Kidney tubule cell (primary cell): ENCODE results near the gene ALDH18A1.
"Not testable (repeated sequence)": the region's sequence is repeated elsewhere in the genome, so short reads cannot be mapped to it uniquely, and the experiment has no call there.

ENCODE experiments used
- DNase-seq: peaks from one replicate; pipeline ENCODE4 v3.0.0-alpha.2; 2018; ENCODE audit warnings: low spot score

ALDH18A1 gene

GRCh38 chr10:95656291-95657164 is at the start of gene ALDH18A1:
Gene ALDH18A1 (minus strand): TSS chr10:95656711. CDS start chr10:95653377, 3,334 bp downstream.
- peak; percentile 92 for DNase-seq

DNA sequence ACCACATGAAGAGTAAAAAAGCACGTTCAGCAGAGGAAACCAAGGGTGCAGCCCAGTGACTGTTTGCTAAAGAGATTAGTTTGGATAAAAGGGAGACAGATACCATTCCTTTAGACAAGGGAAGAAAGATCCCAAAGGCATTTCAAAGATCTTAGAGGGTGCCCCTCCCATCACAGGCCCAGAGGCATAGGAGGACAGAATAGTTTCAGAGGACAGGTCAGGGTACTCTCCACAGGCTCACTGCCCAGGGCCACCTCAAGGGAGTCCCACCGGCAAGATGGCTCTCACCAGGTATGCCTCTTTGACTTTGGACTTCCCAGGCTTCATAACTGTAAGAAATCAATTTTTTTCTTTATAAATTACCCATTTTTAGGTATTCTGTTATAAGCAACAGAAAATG is 41.9 kb upstream of the ALDH18A1 start:
- no peak for DNase-seq

DNA sequence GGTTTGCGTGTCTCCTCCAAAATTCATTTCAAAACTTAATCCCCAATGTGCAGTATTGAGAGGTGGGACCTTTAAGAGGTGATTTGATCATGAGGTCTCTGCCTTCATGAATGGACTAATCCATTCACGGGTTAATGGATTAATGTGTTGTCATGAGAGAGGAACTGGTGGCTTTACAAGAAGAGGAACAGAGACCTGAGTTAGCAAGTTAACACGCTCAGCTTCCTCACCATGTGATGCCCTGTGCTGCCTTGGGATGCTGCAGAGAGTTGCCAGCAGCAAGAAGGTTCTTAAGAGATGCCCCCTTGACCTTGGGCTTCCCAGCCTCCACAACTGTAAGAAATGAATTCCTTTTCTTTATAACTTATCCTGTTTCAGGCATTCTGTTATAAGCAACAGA is 40.9 kb upstream of the ALDH18A1 start:
- DNase-seq, result no peak

GRCh38 chr10:95694665-95695064 is 38.2 kb upstream of the ALDH18A1 start:
- DNase-seq, result no peak

GRCh38 chr10:95693668-95694534 is 37.4 kb upstream of the ALDH18A1 start, which contains the start of gene TCTN3:
Gene TCTN3 (minus strand): TSS chr10:95693927. CDS start chr10:95693899, 28 bp downstream.
- peak; percentile 100 for DNase-seq

GRCh38 chr10:95693071-95693667 is 36.7 kb upstream of the ALDH18A1 start:
- peak; percentile 1 for DNase-seq

GRCh38 chr10:95691281-95691680 is 34.8 kb upstream of the ALDH18A1 start:
- DNase-seq, result no peak

GRCh38 chr10:95688648-95689047 is 32.1 kb upstream of the ALDH18A1 start:
- no peak for DNase-seq

GRCh38 chr10:95683966-95684365 is 27.5 kb upstream of the ALDH18A1 start:
- no peak for DNase-seq

DNA sequence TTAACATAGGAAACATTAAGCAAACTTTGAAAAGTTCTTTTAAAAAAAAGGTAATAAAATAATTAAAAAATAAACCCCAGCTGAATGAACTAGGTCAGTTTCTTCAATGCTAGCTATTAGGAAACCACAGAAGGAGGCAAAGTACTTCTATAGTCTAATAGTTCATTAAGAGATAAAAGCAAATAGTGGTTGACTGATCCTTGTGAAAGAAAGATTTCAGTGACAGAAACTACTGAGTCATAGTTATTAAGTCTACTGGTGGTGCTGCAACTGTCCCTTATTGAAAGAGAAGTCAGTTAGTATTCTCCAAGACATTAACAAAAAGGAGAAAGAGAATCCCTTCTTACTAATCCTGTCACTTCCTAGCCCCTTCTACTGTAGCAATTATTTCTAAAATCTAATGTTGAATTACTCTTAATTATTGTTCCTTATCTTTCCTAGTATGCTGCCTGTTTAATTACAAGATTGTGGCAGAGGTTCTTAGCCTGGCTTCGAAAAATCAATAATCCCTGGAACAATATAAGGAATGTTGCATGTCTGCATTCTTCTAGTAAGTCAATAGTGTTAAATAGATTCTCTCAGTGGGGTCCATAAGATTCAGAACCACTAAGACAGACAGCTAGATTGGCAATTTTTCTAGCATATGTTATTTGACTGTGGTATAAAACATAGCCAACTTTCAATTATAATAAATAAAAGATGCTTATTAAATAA is 19.0 kb upstream of the ALDH18A1 start:
- DNase-seq, result peak; percentile 12

DNA sequence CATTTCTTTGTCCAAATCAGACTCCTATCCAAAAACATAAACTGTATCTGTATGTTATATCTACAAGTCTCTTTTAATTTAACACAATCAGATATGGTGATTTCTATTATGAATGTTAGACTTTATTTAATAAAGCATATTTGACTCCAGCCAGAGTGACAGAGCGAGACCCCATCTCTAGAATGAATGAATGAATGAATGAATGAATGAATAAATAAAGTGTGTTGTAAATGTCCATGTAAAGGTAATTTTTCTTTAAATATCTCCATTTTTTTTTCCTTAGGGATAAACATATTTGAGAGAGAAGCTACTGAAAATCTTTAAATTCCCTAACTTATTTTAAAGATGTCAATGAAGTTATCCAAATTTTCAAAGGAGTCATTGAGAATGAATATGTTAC is 18.1 kb upstream of the ALDH18A1 start:
- DNase-seq, result no peak

DNA sequence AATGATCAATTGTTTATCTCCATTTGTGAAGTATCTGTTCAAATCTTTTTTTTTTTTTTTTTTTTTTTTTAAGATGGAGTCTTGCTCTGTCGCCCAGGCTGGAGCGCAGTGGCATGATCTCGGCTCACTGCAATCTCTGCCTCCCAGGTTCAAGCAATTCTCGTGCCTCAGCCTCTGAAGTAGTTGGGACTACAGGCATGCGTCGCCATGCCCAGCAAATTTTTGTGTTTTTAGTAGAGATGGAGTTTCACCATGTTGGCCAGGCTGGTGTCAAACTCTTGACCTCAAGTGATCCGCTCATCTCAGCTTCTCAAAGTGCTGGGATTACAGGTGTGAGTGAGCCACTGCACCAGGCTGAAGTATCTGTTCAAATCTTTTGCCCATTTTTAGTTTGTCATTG is 16.1 kb upstream of the ALDH18A1 start:
- not testable (repeated sequence) for DNase-seq

- no peak for DNase-seq
Observed at GRCh38 chr10:95664543-95664942, 8.0 kb upstream of the ALDH18A1 start.

DNA sequence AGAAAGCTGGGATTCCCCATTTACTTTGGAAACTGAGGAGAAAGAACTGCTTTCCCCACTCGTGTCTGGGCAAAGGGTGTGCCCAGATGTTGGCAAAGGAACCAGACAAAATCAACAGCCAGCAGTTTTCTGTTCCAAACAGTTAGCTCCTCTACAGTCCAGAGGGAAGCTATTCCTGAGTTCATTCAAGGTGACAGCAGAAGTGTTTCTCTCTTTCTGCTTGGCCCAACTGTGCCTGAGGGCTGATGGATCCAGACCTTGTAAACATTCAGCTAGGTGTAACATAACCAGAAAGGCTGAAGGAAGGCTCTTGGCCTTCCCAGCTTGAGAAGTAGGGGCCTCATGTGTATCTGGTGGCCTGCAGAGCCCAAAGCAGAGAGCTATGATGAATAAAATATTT is 7.0 kb upstream of the ALDH18A1 start:
- DNase-seq, result no peak

GRCh38 chr10:95661818-95662217 is 5.3 kb upstream of the ALDH18A1 start:
- DNase-seq, result no peak

DNA sequence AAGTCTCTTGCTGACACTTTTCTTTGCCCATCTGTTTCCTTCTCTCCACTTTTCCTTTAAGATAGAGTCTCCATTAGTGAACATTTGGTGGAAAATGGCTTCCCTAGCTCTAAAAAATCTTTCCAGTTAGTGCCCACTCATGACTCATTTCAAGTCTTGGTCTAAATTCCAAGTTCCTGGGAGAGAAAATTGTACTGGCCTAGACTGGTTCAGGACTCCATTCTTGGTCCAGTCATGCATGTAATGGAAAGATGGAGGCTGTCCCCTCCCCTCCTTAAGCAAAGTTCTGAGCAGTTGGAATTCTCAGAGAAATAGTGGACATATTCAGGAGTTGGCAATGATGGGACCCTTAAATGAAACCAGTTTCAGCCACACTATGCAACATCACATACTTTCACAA is 3.8 kb upstream of the ALDH18A1 start:
- peak; percentile 85 for DNase-seq

- DNase-seq, result no peak
Observed at GRCh38 chr10:95657250-95657649, 739 bp upstream of the ALDH18A1 start.

DNA sequence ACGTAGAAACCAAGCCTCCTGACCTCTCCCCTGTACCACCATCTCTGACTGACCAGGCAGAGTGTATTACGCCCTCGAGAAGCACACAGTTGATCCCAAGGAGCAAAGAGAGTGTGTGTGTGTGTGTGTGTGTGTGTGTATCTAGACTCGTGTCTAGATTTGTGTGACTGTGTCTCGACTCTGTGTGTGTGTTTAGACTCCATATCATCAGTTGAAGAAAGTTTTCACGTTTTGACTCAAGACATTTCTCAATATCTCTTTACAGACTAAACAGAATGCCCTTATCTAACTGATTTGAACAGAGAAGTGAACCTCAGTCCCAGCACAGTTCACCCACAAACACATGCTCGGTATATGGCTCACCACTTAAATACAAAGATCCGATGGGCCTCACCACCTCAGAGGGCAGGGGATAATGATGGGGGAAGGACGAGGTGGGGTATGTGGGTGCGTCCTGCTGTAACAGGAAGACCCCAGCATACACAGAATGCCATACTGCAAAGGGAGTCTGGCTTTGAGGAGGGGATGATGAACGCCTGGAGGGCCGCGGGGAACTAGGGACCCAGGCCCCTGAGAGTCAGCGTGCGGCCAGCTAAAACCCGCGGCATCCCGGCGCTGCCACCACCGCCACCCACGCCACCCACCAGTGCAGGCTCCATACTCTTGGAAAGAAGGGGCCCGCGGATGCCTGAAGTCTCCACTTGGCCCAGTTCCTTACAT is 780 bp downstream of the ALDH18A1 start:
- peak; percentile 34 for DNase-seq

DNA sequence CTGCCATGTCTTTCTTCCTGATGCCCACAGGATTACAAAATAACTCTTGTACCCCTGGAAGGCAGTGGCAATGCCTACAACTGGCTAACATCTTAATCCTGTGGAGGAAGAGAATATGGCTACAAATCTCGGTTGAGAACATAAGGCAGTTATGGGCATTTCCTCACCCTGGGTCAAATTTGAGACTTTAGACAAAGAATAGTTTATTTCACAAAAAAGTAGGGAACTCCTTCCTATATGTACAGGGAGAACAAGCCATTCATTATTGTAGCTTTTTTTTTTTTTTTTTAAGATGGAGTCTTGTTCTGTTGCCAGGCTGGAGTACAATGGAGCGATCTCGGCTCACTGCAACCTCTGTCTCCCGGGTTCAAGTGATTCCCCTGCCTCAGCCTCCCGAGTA is 2.6 kb downstream of the ALDH18A1 start:
- no peak for DNase-seq

- no peak for DNase-seq
Observed at GRCh38 chr10:95651346-95652060, 5.0 kb downstream of the ALDH18A1 start.
